ENCODE data around the gene BSDC1. TPM values are rescaled to one million over a fixed set of nuclear protein-coding genes. Genes with fewer than 3 reads are reported as not detected.
A peak's percentile ranks its signal among the peaks of the same experiment; 100 is the strongest.

The BSDC1 gene
- total RNA-seq, 1 donor from 2014 or later = 56.1 TPM

- no peak for DNase-seq (ENCODE audit: low spot score in 2 of 2)
- H3K27ac ChIP-seq = peak overlapping the region; percentile 81 to 84
- H3K4me1 ChIP-seq = peaks cover 12 to 29% of the 10 kb centered on the region in 2 donors
- no peaks in the 10 kb centered on the region for H3K36me3 ChIP-seq
- no peaks in the 10 kb centered on the region for H3K27me3 ChIP-seq
- H3K4me3 ChIP-seq = peak overlapping the region; percentile 76 to 82
- no peak for TF ChIP-seq CTCF (IDR thresholded peaks at IDR 0.05)
- intact Hi-C loops (cut with DNase I) = no loop called here
- H3K9me3 ChIP-seq = no peaks in the 10 kb centered on the region
Measured at GRCh38 chr1:32352831-32353383, 41.3 kb downstream of the BSDC1 start.

- no peaks in the 10 kb centered on the region for H3K9me3 ChIP-seq
- peaks cover 12 to 29% of the 10 kb centered on the region in 2 donors for H3K4me1 ChIP-seq
- no peaks in the 10 kb centered on the region for H3K27me3 ChIP-seq
- TF ChIP-seq CTCF (IDR thresholded peaks at IDR 0.05) = no peak
- H3K27ac ChIP-seq = peak overlapping the region; percentile 81 to 84
- DNase-seq (ENCODE audit: low spot score in 2 of 2) = no peak
- intact Hi-C loops (cut with DNase I) = no loop called here
- H3K36me3 ChIP-seq = no peaks in the 10 kb centered on the region
- peak overlapping the region; percentile 76 to 82 for H3K4me3 ChIP-seq
Measured at GRCh38 chr1:32352239-32352745, 41.9 kb downstream of the BSDC1 start.

- H3K36me3 ChIP-seq = no peaks in the 10 kb centered on the region
Measured at GRCh38 chr1:32351399-32352238, 42.6 kb downstream of the BSDC1 start.

GRCh38 chr1:32350785-32351398, 43.3 kb downstream of the BSDC1 start:
- peaks cover 12 to 29% of the 10 kb centered on the region in 2 donors for H3K4me1 ChIP-seq
- H3K9me3 ChIP-seq = no peaks in the 10 kb centered on the region
- H3K4me3 ChIP-seq = peak overlapping the region; percentile 76 to 82
- DNase-seq (ENCODE audit: low spot score in 2 of 2) = peak in 1 of 2 donors; percentile 84
- peak; percentile 58 to 78 (median 59) for TF ChIP-seq CTCF (IDR thresholded peaks at IDR 0.05)
- peak overlapping the region; percentile 81 to 84 for H3K27ac ChIP-seq
- intact Hi-C loops (cut with DNase I) = loop anchor here (1.0 to 2.0 kb wide), 4 partner anchors 15 to 111 kb away; partner anchors contain the start of genes BSDC1, HDAC1 and MARCKSL1
- no peaks in the 10 kb centered on the region for H3K27me3 ChIP-seq
- no peaks in the 10 kb centered on the region for H3K36me3 ChIP-seq

More at GRCh38 chr1:32351399-32352238, 42.6 kb downstream of the BSDC1 start:
- intact Hi-C loops (cut with DNase I) = loop anchor here (1.0 to 2.0 kb wide), 4 partner anchors 15 to 111 kb away; partner anchors contain the start of genes BSDC1, HDAC1 and MARCKSL1
- Histone ChIP-seq H3K27ac (peak overlapping the region; percentile 81 to 84), H3K4me1 (peaks cover 12 to 29% of the 10 kb centered on the region in 2 donors), H3K9me3 (no peaks in the 10 kb centered on the region), H3K27me3 (no peaks in the 10 kb centered on the region), H3K4me3 (peak overlapping the region; percentile 76 to 82)
- DNase-seq (ENCODE audit: low spot score in 2 of 2) = peak; percentile 76 to 97
- peak in 1 of 3 experiments; percentile 6 for TF ChIP-seq CTCF (IDR thresholded peaks at IDR 0.05)

GRCh38 chr1:32349211-32349708, 45.0 kb downstream of the BSDC1 start:
- Histone ChIP-seq H3K27ac (no peak overlapping the region), H3K36me3 (no peaks in the 10 kb centered on the region), H3K27me3 (no peaks in the 10 kb centered on the region), H3K4me3 (no peak overlapping the region), H3K9me3 (no peaks in the 10 kb centered on the region), H3K4me1 (peaks cover 12 to 29% of the 10 kb centered on the region in 2 donors)
- TF ChIP-seq CTCF (IDR thresholded peaks at IDR 0.05) = no peak
- intact Hi-C loops (cut with DNase I) = no loop called here
- no peak for DNase-seq (ENCODE audit: low spot score in 2 of 2)

Data from ascending aorta (tissue), 2 donors.